Activated CD8-positive, alpha-beta memory T cell treated with anti-CD3 and anti-CD28 coated beads for 1 hour (primary cell): ENCODE results near the gene TMTC1.

ENCODE experiments used
- DNase-seq, 2 donors: peaks; one replicate each; pipeline ENCODE4 v3.0.0-alpha.2; 2020; ENCODE audit warnings: low read depth in 1 of 2; ENCODE audit errors: extremely low read depth in 1 of 2

Gene TMTC1

GRCh38 chr12:29781188-29781587 is 2.6 kb downstream of the TMTC1 start:
- no peak for DNase-seq

- no peak for DNase-seq
Measured at GRCh38 chr12:29780084-29780483, 3.7 kb downstream of the TMTC1 start.

GRCh38 chr12:29778531-29778930 is 5.2 kb downstream of the TMTC1 start:
- DNase-seq, result no peak

- DNase-seq, result no peak
Measured at GRCh38 chr12:29773076-29773475, 10.7 kb downstream of the TMTC1 start.

- no peak for DNase-seq
Measured at GRCh38 chr12:29771786-29772185, 12.0 kb downstream of the TMTC1 start.

GRCh38 chr12:29771165-29771564 is 12.6 kb downstream of the TMTC1 start:
- no peak for DNase-seq

- no peak for DNase-seq
Measured at GRCh38 chr12:29769162-29769858, 14.4 kb downstream of the TMTC1 start.

- no peak for DNase-seq
Measured at GRCh38 chr12:29768372-29768771, 15.4 kb downstream of the TMTC1 start.

GRCh38 chr12:29763301-29763683 is 20.4 kb downstream of the TMTC1 start:
- no peak for DNase-seq

GRCh38 chr12:29762637-29763300 is 21.0 kb downstream of the TMTC1 start:
- DNase-seq, result no peak

- DNase-seq, result no peak
Measured at GRCh38 chr12:29759950-29760349, 23.8 kb downstream of the TMTC1 start.

- DNase-seq, result no peak
Measured at GRCh38 chr12:29756741-29757390, 26.9 kb downstream of the TMTC1 start.

- no peak for DNase-seq
Measured at GRCh38 chr12:29754235-29755189, 29.2 kb downstream of the TMTC1 start.

GRCh38 chr12:29752121-29752520 is 31.6 kb downstream of the TMTC1 start:
- DNase-seq, result no peak

- DNase-seq, result no peak
Measured at GRCh38 chr12:29751676-29752075, 32.1 kb downstream of the TMTC1 start.

- no peak for DNase-seq
Measured at GRCh38 chr12:29750928-29751220, 32.9 kb downstream of the TMTC1 start.

- DNase-seq, result no peak
Measured at GRCh38 chr12:29750131-29750927, 33.4 kb downstream of the TMTC1 start.

- no peak for DNase-seq
Measured at GRCh38 chr12:29744365-29744764, 39.4 kb downstream of the TMTC1 start.

- DNase-seq, result no peak
Measured at GRCh38 chr12:29743801-29744200, 39.9 kb downstream of the TMTC1 start.

- DNase-seq, result no peak
Measured at GRCh38 chr12:29743077-29743476, 40.7 kb downstream of the TMTC1 start.
